Activated CD4-positive, alpha-beta T cell treated with anti-CD3 and anti-CD28 coated beads, Interleukin-2, amount 50 U/mL, for 16 hours (primary cell): ENCODE results near the gene CDKL2.

Source experiments
- DNase-seq: peaks from one replicate; pipeline ENCODE4 v3.0.0-alpha.2; 2020

CDKL2 gene

GRCh38 chr4:75637827-75638226 lies 7.5 kb upstream of the CDKL2 start:
- no peak for DNase-seq

- DNase-seq = no peak
Measured at GRCh38 chr4:75637176-75637575, 6.8 kb upstream of the CDKL2 start.

GRCh38 chr4:75634951-75635350 lies 4.6 kb upstream of the CDKL2 start:
- DNase-seq = no peak

GRCh38 chr4:75634281-75634680 lies 4.0 kb upstream of the CDKL2 start:
- no peak for DNase-seq

GRCh38 chr4:75633846-75634245 lies 3.5 kb upstream of the CDKL2 start:
- no peak for DNase-seq

- DNase-seq = no peak
Measured at GRCh38 chr4:75630937-75631329, 605 bp upstream of the CDKL2 start.

- no peak for DNase-seq
Measured at GRCh38 chr4:75629239-75629638, 1.1 kb downstream of the CDKL2 start.

GRCh38 chr4:75623026-75623425 lies 7.3 kb downstream of the CDKL2 start:
- no peak for DNase-seq

- DNase-seq = no peak
Measured at GRCh38 chr4:75621715-75622114, 8.6 kb downstream of the CDKL2 start.

- no peak for DNase-seq
Measured at GRCh38 chr4:75612306-75612705, 18.0 kb downstream of the CDKL2 start.

- no peak for DNase-seq
Measured at GRCh38 chr4:75605928-75606327, 24.4 kb downstream of the CDKL2 start.

- DNase-seq = no peak
Measured at GRCh38 chr4:75599647-75600046, 30.7 kb downstream of the CDKL2 start.

GRCh38 chr4:75598390-75598789 lies 31.9 kb downstream of the CDKL2 start:
- peak; percentile 47 for DNase-seq

GRCh38 chr4:75596061-75596460 lies 34.3 kb downstream of the CDKL2 start:
- DNase-seq = no peak

GRCh38 chr4:75593393-75593792 lies 36.9 kb downstream of the CDKL2 start:
- no peak for DNase-seq

GRCh38 chr4:75584067-75584466 lies 46.3 kb downstream of the CDKL2 start:
- no peak for DNase-seq

GRCh38 chr4:75567725-75568124 lies 62.6 kb downstream of the CDKL2 start:
- DNase-seq = no peak

- DNase-seq = no peak
Measured at GRCh38 chr4:75566911-75567310, 63.4 kb downstream of the CDKL2 start.

- DNase-seq = no peak
Measured at GRCh38 chr4:75565481-75565880, 64.8 kb downstream of the CDKL2 start.

- DNase-seq = no peak
Measured at GRCh38 chr4:75564023-75564422, 66.3 kb downstream of the CDKL2 start.

- no peak for DNase-seq
Measured at GRCh38 chr4:75561789-75562188, 68.5 kb downstream of the CDKL2 start.

- no peak for DNase-seq
Measured at GRCh38 chr4:75557696-75558095, 72.6 kb downstream of the CDKL2 start.

- DNase-seq = peak; percentile 80
Measured at GRCh38 chr4:75555294-75556164, 74.8 kb downstream of the CDKL2 start, which contains the start of gene ODAPH. Gene ODAPH (plus strand): TSS chr4:75556066. CDS start chr4:75556083, 17 bp downstream.

- DNase-seq = no peak
Measured at GRCh38 chr4:75552452-75552851, 77.9 kb downstream of the CDKL2 start.

- DNase-seq = peak; percentile 16
Measured at GRCh38 chr4:75549019-75549418, 81.3 kb downstream of the CDKL2 start.
